Skin epidermis (tissue), 12 donors: ENCODE results near the gene OR6K2.

Source experiments
- H3K27ac ChIP-seq, 21 experiments: fragments of 200-600 bp; sonication (generic) in 11 of 21; one replicate each; pipeline ENCODE4 v1.5.0; 2020; ENCODE audit warnings: mild to moderate bottlenecking in 3 of 21, inconsistent platforms in 2 of 21, moderate library complexity in 2 of 21
- H3K4me3 ChIP-seq, 7 experiments: fragments of 200-600 bp; sonication (generic) in 2 of 7; one replicate each; pipeline ENCODE4 v1.5.0; 2020; ENCODE audit warnings: inconsistent platforms in 2 of 7, mild to moderate bottlenecking in 2 of 7, moderate library complexity in 1 of 7

The OR6K2 gene

DNA sequence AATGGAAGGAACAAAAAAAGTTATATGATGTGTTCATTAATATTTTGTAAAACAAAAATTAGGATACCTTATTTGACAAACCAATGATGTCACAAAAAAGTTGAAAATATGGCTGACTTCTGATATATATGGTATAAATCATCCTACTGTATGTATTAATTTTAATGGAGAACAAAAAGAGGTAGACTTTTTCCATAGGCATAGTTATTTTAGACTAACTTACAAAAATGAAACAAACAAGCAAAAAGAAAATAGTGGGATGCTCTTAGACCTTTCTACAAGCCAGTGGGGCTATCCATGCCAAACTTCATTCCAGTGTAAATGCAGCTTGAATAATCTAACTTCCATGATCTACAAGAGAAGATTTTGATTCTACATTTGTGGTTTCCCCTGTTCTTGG, 13.4 kb downstream of the OR6K2 start:
- H3K4me3 ChIP-seq, result no peak overlapping the region
- no peak overlapping the region for H3K27ac ChIP-seq

DNA sequence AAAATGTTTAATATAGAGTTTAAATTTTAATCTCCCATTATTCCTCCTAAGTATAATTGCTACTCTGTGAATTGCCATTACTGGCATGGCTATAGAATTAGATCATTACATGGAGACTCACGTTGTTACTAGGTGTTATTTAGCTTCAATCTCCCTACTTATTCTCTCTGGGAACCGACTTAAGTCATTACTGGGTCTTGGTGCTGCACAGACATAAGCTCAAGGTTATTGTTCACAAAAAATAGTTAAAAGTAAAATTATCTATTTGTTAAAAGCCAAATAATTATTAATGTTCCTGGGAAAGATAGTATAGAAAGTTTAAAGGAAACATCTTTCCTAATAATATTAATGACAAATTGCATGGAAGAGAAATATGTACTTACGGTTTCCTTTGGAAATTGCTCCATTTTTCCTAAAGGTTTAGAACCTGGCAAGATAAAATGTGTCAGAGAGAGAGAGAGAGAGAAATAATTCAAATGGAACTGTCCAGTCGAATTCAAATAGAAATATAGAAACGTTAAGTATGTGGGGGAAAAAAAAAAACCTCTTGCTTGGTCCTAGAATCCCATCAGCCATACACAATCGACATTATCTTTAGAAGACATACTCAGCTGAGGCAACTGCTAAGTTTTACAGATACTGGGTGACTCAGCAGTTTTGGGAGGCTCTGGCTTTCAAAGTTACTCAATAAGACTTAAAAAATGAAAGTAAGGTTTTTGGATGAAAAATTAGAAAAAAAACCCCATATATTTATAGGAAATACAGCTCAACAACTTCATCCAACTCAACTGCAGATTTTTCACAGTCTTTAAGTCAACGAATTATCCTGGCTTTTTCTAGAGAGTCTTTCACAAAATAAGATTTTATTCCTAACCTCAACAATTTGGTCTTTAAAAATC, 14.1 kb downstream of the OR6K2 start, which contains the start of gene SPTA1:
Gene SPTA1, minus strand, starts transcription at position 605 of the 899 bp plus-strand sequence. Its CDS starts 198 bp downstream, at position 407.
- H3K27ac ChIP-seq, result no peak within 1 kb of the TSS
- H3K4me3 ChIP-seq, result no peak within 1 kb of the TSS

DNA sequence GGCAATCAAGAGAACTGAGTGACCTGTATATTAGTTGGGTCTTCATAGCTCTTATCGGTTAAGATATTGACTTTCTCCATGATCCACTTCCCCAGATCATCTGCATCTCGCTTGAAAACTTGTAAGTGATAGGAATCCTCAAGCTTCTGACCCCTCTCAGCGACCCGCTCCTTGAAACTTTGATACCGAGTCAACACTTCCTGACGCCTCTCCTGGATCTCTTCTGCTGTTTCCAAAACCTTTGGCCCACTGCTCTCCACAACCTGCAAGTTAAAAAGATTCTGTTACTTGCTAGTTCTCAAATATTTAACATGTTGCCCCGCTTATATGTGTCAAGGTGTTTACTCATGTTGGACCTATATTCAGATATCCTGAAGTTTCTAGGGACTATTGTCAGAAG, 15.4 kb downstream of the OR6K2 start:
- no peak overlapping the region for H3K27ac ChIP-seq
- H3K4me3 ChIP-seq, result no peak overlapping the region

DNA sequence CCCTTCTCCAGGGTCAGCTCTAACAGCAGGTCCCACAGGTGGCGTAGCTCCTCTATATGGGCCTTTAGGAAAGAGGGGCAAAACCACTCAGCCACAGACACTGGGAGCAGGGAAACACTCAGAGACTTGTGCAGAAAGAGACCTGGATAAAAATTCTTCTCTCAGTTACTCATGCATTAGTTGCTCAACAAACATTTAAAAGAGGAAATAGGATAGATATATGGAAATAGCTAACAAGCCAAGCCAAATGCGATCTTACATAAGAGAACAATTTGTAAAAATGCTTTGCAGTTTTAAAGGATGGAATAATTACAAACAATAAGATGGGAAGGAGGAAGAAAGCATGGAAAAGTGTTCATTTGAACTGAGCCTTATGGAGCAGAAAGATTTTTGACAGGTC, 18.8 kb downstream of the OR6K2 start:
- no peak overlapping the region for H3K4me3 ChIP-seq
- H3K27ac ChIP-seq, result no peak overlapping the region

DNA sequence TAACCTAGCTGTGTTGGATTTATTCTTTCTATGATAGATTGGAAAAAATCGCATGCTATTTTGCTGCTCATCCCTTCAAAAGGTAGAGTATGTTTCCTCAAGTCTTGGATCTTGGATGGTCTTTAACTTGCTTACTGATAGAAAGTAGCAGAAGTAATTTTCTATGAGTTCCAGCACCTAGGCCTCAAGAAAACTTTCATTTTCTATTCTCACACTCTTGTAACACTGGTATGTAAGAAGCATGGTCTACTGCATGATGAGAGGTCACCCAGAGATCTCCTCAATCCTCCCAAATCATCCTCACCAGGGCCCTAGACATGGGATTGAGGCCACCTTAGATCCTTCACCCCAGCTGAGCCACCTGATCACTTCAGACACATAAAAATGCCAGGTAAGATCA, 21.2 kb downstream of the OR6K2 start:
- Histone ChIP-seq H3K4me3 (no peak overlapping the region), H3K27ac (no peak overlapping the region)

DNA sequence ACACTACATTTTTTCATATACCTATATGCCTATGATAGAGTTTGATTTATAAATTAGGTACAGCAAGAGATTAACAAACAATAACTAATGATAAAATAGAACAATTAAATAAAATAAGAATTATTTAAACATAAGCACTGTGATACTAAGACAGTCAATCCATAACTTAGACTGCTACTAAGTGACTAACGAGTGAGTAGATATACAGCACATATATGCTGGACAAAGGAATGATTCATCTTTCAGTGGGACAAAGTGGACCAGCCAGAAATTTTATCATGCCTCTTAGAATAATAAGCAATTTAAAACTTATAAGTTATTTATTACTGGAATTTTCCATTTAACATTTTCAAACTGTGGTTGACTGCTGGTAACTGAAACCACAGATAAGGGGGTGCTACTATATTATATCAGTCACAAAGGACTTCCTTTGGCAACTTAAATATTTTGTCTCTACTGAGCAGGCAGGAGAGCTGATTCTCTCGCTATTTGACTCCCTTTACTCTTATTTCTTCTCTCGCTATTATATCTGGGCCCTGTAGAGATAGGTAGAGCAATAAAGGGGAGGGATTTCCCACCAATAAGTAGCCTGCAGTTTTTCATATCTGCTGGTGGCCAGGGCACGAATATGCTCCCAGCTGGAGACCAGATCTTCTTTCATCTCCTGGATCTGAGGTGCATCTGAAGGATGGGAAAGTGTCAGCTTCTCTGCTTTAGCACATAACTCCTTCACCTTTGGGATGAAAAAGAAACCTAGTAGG, 24.7 kb downstream of the OR6K2 start:
- no peak overlapping the region for H3K4me3 ChIP-seq

DNA sequence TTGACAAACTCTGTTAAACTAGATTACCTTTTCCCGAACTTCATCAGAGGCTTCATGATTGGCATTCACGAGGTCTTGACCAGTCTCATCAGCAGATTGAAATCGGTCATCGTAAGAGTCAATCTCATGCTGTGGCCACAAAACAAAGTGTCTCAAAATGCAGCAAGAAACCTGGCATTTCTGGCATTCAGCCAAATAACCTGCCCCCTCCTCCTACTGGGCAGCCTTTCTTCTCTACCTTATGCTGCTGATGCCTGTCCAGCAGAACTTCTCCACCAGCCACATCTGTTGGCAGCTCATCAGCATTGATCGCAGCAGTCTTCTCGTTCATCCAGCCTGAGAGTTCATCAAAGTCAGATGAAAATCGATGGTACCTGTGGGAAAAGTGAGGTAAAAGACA, 26.1 kb downstream of the OR6K2 start:
- no peak overlapping the region for H3K4me3 ChIP-seq
- H3K27ac ChIP-seq, result no peak overlapping the region

More for the DNA sequence above, 24.7 kb downstream of the OR6K2 start:
- no peak overlapping the region for H3K27ac ChIP-seq

DNA sequence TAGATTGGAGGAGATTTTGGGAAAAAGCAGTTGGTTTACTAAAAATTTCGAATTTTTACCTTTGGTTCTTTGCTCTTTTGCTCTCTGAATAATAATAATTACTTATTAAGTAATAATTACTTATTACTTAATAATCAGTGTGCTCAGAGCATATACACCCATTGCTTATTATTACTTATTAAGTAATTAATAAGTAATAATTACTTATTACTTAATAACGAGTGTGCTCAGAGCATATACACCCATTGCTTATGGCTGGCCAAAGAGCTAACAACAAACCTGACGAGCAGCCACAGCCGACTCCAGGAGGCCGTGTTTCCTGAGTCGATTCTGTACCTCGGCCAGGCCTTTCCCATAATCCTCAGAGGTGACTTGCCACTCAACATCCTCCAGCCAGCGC, 34.4 kb downstream of the OR6K2 start:
- H3K27ac ChIP-seq, result no peak overlapping the region
- no peak overlapping the region for H3K4me3 ChIP-seq

DNA sequence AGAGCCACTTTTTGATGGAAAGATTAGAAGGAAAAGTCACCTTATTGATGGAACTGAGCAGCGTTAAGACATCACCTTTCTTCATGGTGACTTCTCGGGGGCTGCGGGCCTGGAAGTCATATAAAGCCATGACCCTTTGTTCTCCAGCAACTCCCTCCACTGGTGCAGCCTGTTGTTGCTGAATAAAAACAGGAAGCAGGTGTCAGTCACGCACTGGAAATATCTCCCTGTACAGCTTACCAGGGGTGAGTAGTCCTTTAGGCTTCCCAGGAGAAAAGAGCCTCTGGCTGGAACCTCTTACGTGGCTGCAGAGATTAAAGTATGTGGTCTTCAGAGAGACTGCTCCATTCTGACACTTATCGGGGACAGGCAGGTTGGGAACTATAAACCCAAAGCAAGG, 45.9 kb downstream of the OR6K2 start:
- H3K4me3 ChIP-seq, result no peak overlapping the region
- no peak overlapping the region for H3K27ac ChIP-seq

DNA sequence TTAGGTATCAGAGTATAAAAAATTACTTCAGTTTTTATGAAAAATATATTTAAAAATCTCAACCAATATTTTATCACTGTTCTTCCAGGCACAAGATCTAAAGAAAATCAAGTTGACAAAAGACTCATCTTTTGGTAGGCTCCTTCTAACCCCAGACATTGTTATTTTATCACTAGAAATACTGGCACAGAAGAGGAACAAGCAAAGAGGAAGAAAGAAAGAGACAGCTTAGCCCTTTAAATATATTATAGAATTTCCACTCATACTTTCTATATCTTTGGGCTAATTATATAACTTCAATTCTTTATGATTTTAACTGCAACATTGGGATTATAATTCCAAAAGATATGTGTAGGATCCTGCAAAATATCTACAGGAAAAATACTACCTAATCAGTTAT, 46.4 kb downstream of the OR6K2 start:
- Histone ChIP-seq H3K4me3 (no peak overlapping the region), H3K27ac (no peak overlapping the region)

DNA sequence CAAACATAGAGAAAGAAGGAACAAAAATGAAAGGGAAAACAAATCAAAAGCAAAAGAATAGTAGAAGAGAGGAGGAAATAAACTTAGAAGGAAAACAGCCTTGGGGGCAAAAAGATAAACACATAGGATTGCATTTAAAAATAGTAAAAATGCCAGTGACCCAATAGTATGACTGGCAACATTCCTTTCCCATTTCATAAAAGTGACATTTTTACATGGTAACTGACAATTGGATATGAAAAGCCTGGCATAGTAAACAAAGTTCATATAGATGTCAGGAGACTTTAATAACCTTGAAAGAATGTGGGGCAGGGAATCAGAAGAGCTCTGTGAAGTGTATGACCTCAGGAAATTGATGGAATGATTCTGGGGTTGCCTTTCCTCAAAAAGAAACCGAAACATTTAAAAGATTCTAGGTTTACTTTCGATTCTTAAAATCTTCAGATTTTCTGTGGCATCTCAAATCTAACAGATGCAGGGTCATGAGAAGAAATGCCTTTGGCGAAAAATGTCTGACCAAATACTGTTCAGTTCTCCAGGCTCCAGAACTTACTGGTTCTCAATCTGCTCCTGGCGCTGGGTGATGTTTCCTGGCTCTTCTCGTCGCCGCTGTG, 47.6 kb downstream of the OR6K2 start:
- H3K4me3 ChIP-seq, result no peak overlapping the region
- no peak overlapping the region for H3K27ac ChIP-seq
